ENCODE measurements around the gene CSTF3. TPM values are rescaled to one million over a fixed set of nuclear protein-coding genes. Genes with fewer than 3 reads are reported as not detected.
A peak's percentile ranks its signal among the peaks of the same experiment; 100 is the strongest.

CSTF3 gene
- total RNA-seq, 1 experiment from 2014 or later, result 28.5 TPM

DNA sequence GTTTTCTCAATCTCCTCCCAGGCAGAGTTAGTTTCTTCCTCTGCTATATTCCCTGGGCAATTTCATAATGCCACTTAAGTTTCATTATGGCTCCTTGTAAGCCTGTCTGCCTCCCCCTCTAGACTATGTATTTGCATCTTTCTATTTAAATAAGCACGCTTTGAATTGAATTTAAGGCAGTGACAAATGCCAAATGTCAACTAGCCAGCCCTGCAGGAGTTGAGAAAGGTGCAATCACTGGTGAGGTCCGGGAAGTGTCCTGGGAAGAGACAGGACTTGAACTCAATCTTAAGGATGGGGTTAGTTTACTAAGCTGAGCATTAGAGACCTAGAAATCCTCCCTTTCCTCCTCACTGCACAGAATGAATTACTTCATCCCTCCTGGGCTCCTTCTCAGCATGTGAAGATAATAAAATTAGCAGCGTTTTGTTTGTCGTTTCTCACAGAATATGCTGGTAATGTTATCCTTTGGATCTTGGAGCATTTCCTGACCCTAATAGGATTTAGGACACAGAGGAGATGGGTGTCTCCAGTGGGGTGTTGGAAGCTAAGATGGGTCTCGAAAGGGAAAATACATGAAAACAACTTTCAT lies 120.3 kb downstream of the CSTF3 start:
- no peak for DNase-seq (ENCODE audit: low read depth)

DNA sequence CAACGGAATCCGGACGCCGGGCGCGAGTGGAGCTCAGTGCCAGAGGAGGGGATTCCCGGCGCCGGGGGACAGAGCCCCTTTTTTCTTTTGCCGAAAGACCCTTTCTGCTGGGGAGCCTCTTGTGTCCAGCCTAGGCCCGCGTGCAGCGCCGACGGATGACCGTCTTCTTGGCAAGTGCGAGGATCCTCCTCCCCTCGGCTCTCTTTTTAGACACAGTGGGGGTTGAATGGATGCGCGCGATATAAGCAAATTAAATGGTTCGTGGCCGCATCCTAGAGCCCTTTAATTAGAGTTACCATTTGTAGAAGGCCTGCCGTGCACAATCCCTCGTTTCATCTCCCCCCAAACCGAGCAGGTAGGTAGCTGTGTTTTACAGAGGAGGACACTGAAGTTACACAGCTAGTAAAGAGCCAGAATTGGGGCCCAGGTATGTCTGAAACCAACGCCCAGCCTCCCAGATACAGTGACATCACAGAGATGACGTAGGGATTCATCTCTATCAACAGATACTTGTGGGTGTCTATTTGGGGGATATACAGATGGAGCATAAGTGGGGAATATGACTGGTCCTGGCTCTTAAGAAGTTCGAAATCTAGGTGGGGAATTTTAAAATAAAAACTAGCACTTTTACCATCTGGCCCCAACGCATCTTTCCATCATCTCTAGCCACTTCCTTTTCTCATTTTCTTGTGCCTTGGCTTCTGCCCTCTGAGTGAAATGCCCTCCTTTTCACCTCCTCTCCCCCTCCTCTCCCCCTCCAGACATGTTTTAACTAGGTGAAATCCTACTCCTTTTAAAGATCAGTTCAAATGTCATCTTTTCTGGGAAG lies 121.0 kb downstream of the CSTF3 start:
- DNase-seq (ENCODE audit: low read depth), result peak; percentile 52

DNA sequence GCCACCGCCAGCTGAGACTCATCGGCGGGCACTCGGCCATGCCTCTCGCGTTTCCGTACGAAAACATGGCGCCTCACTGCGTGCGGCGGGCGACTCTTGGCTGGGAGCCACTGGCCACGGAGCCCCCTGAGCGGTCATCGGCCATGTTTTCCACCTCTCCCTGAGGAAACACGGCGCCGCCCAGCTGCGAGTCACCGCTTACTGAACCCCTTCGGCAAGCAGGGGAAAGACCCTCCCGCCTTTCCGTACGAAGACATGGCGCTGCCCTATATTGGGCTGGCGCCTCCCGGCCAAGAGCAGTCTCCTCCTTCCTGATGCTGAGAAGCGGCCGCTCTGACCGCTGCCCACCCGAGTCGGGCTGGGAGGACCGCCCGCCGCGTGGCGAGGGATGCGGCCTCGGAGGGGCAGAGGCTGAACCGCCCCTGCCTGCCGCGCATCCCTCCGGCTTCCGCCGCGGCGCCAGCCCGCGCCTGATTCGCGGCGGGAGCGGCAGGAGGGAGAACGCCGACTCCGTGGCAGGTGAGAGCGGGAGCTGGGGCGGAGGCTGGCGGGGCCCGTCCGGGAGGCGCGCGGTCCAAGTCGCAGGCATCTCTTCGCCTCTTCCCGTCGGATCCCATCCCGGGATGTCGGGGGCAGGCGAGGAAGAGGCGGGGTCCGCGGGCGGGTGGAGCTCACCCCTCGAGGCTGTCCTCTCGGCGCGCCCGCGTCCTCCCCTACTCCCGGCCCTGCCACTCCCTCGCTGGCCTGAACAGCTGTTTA lies 121.8 kb downstream of the CSTF3 start, which contains the start of gene TCP11L1:
TCP11L1 (plus strand) TSS at position 299 of the 759 bp plus-strand sequence. CDS start 4,202 bp downstream, outside the sequence.
- peak; percentile 92 for DNase-seq (ENCODE audit: low read depth)

DNA sequence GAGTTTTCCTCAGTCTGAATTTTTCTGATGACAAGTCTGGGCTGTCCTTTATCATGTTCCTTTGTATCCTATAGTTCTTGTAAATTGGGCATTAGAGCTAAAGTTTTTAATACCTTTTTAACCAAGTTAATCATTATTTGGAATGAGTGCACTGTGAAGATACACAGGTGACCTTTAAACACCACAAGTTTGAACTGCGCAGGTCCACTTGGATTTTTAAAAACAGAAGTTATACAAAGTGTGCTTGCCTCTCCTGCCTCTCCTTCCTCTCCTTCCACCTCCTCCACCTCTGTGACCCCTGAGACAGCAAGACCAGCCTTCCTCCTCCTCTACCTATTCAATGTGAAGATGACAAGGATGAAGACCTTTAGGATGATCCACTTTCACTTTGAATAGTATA lies 126.3 kb downstream of the CSTF3 start:
- DNase-seq (ENCODE audit: low read depth), result no peak

Other genes starting within 250 kb of the CSTF3 start
- gene DEPDC7, start 145.6 kb downstream of the CSTF3 start, total RNA-seq (2014; rRNA removed; shearing (Covaris generic)), result 36.3 and 39.6 TPM in 2 replicates
- gene TCP11L1, start 121.9 kb downstream of the CSTF3 start, total RNA-seq (2014; rRNA removed; shearing (Covaris generic)), result 18.3 and 30.3 TPM in 2 replicates
- 32.4 and 39.8 TPM in 2 replicates for gene HIPK3, start 95.9 kb upstream of the CSTF3 start, total RNA-seq (2014; rRNA removed; shearing (Covaris generic))
- gene KIAA1549L, start 214.6 kb upstream of the CSTF3 start, total RNA-seq (2014; rRNA removed; shearing (Covaris generic)), result 8.3 and 11.6 TPM in 2 replicates